ENCODE data around the gene MS4A10. TPM values are rescaled to one million over a fixed set of nuclear protein-coding genes. Genes with fewer than 3 reads are reported as not detected.
A peak's percentile ranks its signal among the peaks of the same experiment; 100 is the strongest.

The MS4A10 gene
- total RNA-seq, 2 donors from 2014 or later = 0.12 to 1.1 TPM

- intact Hi-C loops (cut with DNase I, micrococcal nuclease) = no loop called here
- DNase-seq (no peak), ATAC-seq (no peak)
Observed at GRCh38 chr11:60782393-60783140, 2.6 kb upstream of the MS4A10 start.

- no peak for ATAC-seq
- intact Hi-C loops (cut with DNase I, micrococcal nuclease) = no loop called here
- DNase-seq = no peak
Observed at GRCh38 chr11:60783141-60783484, 2.0 kb upstream of the MS4A10 start.

GRCh38 chr11:60783911-60784310, 1.2 kb upstream of the MS4A10 start:
- intact Hi-C loops (cut with DNase I, micrococcal nuclease) = no loop called here
- ATAC-seq (no peak), DNase-seq (no peak)

- intact Hi-C loops (cut with DNase I, micrococcal nuclease) = no loop called here
- peak; percentile 9 for ATAC-seq
- DNase-seq = no peak
Observed at GRCh38 chr11:60785806-60786361, 751 bp downstream of the MS4A10 start.

GRCh38 chr11:60786811-60787567, 1.9 kb downstream of the MS4A10 start:
- ATAC-seq (peak; percentile 78), DNase-seq (peak; percentile 45 to 77)
- intact Hi-C loops (cut with DNase I, micrococcal nuclease) = no loop called here

- ATAC-seq (no peak), DNase-seq (no peak)
- intact Hi-C loops (cut with DNase I, micrococcal nuclease) = no loop called here
Observed at GRCh38 chr11:60788401-60789125, 3.4 kb downstream of the MS4A10 start.

GRCh38 chr11:60790726-60791125, 5.6 kb downstream of the MS4A10 start:
- no peak for DNase-seq
- ATAC-seq = no peak
- intact Hi-C loops (cut with DNase I, micrococcal nuclease) = no loop called here

GRCh38 chr11:60791153-60791933, 6.2 kb downstream of the MS4A10 start:
- DNase-seq = no peak
- ATAC-seq = no peak
- intact Hi-C loops (cut with DNase I, micrococcal nuclease) = no loop called here

- intact Hi-C loops (cut with DNase I, micrococcal nuclease) = no loop called here
- DNase-seq = no peak
- ATAC-seq = no peak
Observed at GRCh38 chr11:60792521-60792920, 7.4 kb downstream of the MS4A10 start.

- DNase-seq = no peak
- intact Hi-C loops (cut with DNase I, micrococcal nuclease) = no loop called here
- ATAC-seq = no peak
Observed at GRCh38 chr11:60795291-60795690, 10.2 kb downstream of the MS4A10 start.

- no peak for ATAC-seq
- no peak for DNase-seq
- intact Hi-C loops (cut with DNase I, micrococcal nuclease) = no loop called here
Observed at GRCh38 chr11:60797846-60798630, 12.9 kb downstream of the MS4A10 start.

GRCh38 chr11:60798631-60799030, 13.5 kb downstream of the MS4A10 start:
- ATAC-seq = no peak
- no peak for DNase-seq
- intact Hi-C loops (cut with DNase I, micrococcal nuclease) = no loop called here

- no peak for DNase-seq
- intact Hi-C loops (cut with DNase I, micrococcal nuclease) = no loop called here
- no peak for ATAC-seq
Observed at GRCh38 chr11:60801194-60801593, 16.1 kb downstream of the MS4A10 start.

GRCh38 chr11:60803273-60803936, 18.3 kb downstream of the MS4A10 start:
- DNase-seq (no peak), ATAC-seq (no peak)

GRCh38 chr11:60809249-60809648, 24.1 kb downstream of the MS4A10 start:
- DNase-seq (no peak), ATAC-seq (no peak)
- intact Hi-C loops (cut with DNase I, micrococcal nuclease) = no loop called here

More at GRCh38 chr11:60803273-60803936, 18.3 kb downstream of the MS4A10 start:
- intact Hi-C loops (cut with DNase I, micrococcal nuclease) = no loop called here

GRCh38 chr11:60809691-60810090, 24.6 kb downstream of the MS4A10 start:
- intact Hi-C loops (cut with DNase I, micrococcal nuclease) = no loop called here
- DNase-seq (no peak), ATAC-seq (no peak)

GRCh38 chr11:60810151-60810550, 25.0 kb downstream of the MS4A10 start:
- intact Hi-C loops (cut with DNase I, micrococcal nuclease) = no loop called here
- ATAC-seq = no peak
- DNase-seq = no peak

GRCh38 chr11:60810569-60810968, 25.4 kb downstream of the MS4A10 start:
- ATAC-seq = peak; percentile 92
- intact Hi-C loops (cut with DNase I, micrococcal nuclease) = no loop called here
- DNase-seq = peak in 1 of 2 donors; percentile 44

Data from left colon (tissue), 2 donors.